ENCODE data around the gene DLG2. TPM values are rescaled to one million over a fixed set of nuclear protein-coding genes. Genes with fewer than 3 reads are reported as not detected.

DLG2 gene
- total and polyA plus RNA-seq, 2 of the 4 experiments (the other 2 are of a cell fraction): 0.31 to 0.36 TPM

DNA sequence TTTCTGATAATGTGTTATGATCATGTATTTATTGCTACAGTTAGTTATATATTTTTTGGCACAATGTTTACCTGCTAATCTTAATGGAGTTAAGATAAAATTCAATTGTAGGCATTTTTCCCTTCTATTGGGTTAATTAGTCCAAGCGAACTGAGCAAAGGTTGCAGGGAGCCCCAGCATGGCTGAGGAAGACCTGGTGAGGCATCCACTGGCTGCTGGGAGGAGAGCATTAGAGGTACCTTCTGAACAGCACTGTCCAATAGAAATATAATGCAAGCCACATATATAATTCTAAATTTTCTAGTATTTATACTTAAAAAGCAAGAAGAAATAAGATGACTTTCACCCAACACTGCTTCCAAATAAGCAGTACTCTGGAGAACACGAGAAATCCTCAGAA, 19.9 kb upstream of the DLG2 start:
- TF ChIP-seq RCOR1 (IDR thresholded peaks at IDR 0.05; ENCODE audit: insufficient replicate concordance, low read length) (no peak), MAZ (IDR thresholded peaks at IDR 0.05; ENCODE audit: borderline replicate concordance, low read depth, low read length) (no peak), NFE2L2 (IDR thresholded peaks at IDR 0.05; ENCODE audit: low read depth, low read length) (no peak), RFX5 (IDR thresholded peaks at IDR 0.05; ENCODE audit: low read depth, low read length) (no peak), MXI1 (IDR thresholded peaks at IDR 0.05; ENCODE audit: borderline replicate concordance, low read depth, low read length) (no peak), MAFK (IDR thresholded peaks at IDR 0.05; ENCODE audit: low read depth, low read length) (no peak), RAD21 (IDR thresholded peaks at IDR 0.05; ENCODE audit: low read length) (no peak), FOS (IDR thresholded peaks at IDR 0.05; ENCODE audit: low read depth, low read length) (no peak), POLR2A (IDR thresholded peaks at IDR 0.05; ENCODE audit: low read depth, low read length) (no peak), SMC3 (IDR thresholded peaks at IDR 0.05; ENCODE audit: low read depth, low read length) (no peak), BHLHE40 (IDR thresholded peaks at IDR 0.05; ENCODE audit: low read depth, low read length) (no peak), CHD1 (IDR thresholded peaks at IDR 0.05; ENCODE audit: low read depth, low read length) (no peak), CEBPB (IDR thresholded peaks at IDR 0.05; ENCODE audit: low read depth, low read length) (no peak)
- TF ChIP-seq, protein P1, sequence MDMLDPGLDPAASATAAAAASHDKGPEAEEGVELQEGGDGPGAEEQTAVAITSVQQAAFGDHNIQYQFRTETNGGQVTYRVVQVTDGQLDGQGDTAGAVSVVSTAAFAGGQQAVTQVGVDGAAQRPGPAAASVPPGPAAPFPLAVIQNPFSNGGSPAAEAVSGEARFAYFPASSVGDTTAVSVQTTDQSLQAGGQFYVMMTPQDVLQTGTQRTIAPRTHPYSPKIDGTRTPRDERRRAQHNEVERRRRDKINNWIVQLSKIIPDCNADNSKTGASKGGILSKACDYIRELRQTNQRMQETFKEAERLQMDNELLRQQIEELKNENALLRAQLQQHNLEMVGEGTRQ (IDR thresholded peaks at IDR 0.05; ENCODE audit: low read depth, low read length): no peak
- TF ChIP-seq, protein P2, sequence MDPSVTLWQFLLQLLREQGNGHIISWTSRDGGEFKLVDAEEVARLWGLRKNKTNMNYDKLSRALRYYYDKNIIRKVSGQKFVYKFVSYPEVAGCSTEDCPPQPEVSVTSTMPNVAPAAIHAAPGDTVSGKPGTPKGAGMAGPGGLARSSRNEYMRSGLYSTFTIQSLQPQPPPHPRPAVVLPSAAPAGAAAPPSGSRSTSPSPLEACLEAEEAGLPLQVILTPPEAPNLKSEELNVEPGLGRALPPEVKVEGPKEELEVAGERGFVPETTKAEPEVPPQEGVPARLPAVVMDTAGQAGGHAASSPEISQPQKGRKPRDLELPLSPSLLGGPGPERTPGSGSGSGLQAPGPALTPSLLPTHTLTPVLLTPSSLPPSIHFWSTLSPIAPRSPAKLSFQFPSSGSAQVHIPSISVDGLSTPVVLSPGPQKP (IDR thresholded peaks at IDR 0.05; ENCODE audit: borderline replicate concordance, low read depth, low read length): no peak
- TF ChIP-seq, protein P3, sequence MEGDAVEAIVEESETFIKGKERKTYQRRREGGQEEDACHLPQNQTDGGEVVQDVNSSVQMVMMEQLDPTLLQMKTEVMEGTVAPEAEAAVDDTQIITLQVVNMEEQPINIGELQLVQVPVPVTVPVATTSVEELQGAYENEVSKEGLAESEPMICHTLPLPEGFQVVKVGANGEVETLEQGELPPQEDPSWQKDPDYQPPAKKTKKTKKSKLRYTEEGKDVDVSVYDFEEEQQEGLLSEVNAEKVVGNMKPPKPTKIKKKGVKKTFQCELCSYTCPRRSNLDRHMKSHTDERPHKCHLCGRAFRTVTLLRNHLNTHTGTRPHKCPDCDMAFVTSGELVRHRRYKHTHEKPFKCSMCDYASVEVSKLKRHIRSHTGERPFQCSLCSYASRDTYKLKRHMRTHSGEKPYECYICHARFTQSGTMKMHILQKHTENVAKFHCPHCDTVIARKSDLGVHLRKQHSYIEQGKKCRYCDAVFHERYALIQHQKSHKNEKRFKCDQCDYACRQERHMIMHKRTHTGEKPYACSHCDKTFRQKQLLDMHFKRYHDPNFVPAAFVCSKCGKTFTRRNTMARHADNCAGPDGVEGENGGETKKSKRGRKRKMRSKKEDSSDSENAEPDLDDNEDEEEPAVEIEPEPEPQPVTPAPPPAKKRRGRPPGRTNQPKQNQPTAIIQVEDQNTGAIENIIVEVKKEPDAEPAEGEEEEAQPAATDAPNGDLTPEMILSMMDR (conservative IDR thresholded peaks at IDR 0.05; ENCODE audit: low read depth, low read length): no peak
- peaks cover 16 to 39% of the 10 kb centered on the region in 2 experiments for H3K79me1 ChIP-seq (ENCODE audit: low read depth in 1 of 2, low read length in 2 of 2)
- no peak overlapping the region for H2BK5ac ChIP-seq (ENCODE audit: low read depth, low read length, poor library complexity, severe bottlenecking)
- no peak overlapping the region for H2BK120ac ChIP-seq (ENCODE audit: low read depth, low read length)
- H3K27me3 ChIP-seq (ENCODE audit: control insufficient read depth, insufficient read depth, low read length): no peaks in the 10 kb centered on the region
- H3K4me3 ChIP-seq (ENCODE audit: insufficient read depth, low read depth, low read length): peak overlapping the region; percentile 89; the same call in 1 of the 2 replicates
- no peak overlapping the region for H2AK5ac ChIP-seq (ENCODE audit: low read depth, low read length)
- no peaks in the 10 kb centered on the region for H4K20me1 ChIP-seq (ENCODE audit: insufficient read depth, low read length)
- no peak overlapping the region for H3K27ac ChIP-seq (ENCODE audit: insufficient read depth, low read length)
- peak overlapping the region; percentile 86; the same call in 1 of the 2 replicates for H3K23ac ChIP-seq (ENCODE audit: low read depth, low read length)
- dilution Hi-C loops (cut with HindIII; ENCODE audit: low sequenced_read_pairs, unreplicated experiment): no loop called here
- no peak overlapping the region for H2AK9ac ChIP-seq (replicated peaks; ENCODE audit: low read depth, low read length, poor library complexity)
- peak overlapping the region; percentile 88 for H3K56ac ChIP-seq (ENCODE audit: extremely low read depth, insufficient read depth, low read length)
- no TSS peak for BruUV-seq (replicated peaks)
- H3K4me2 ChIP-seq (ENCODE audit: low read depth, low read length): peak overlapping the region; percentile 84
- H4K5ac ChIP-seq (ENCODE audit: low read depth, low read length): peak overlapping the region; percentile 92; the same call in 1 of the 2 replicates
- DNase-seq (no peak), ATAC-seq (ENCODE audit: low read depth) (no peak)
- POLR2A ChIA-PET (ENCODE audit: unreplicated experiment): interaction anchor here (0.8 kb wide), 1 partner anchor 9 kb away, joined by 3 read pairs; no protein-coding TSS in a partner anchor
- CTCF ChIA-PET: no interaction called here
- no peak overlapping the region for H2BK15ac ChIP-seq (ENCODE audit: low read depth, low read length)
- H3K14ac ChIP-seq (replicated peaks; ENCODE audit: low read depth, low read length): no peak overlapping the region
- H2AFZ ChIP-seq (replicated peaks; ENCODE audit: low read length, poor library complexity): no peak overlapping the region
- H3K4ac ChIP-seq (ENCODE audit: low read depth, low read length): no peak overlapping the region; the same call in 1 of the 2 replicates
- H4K91ac ChIP-seq (ENCODE audit: insufficient read depth, low read depth, low read length): no peak overlapping the region
- no peak overlapping the region for H3K18ac ChIP-seq (ENCODE audit: low read depth, low read length)
- H3K9ac ChIP-seq (ENCODE audit: low read depth, low read length): peak overlapping the region; percentile 87; the same call in 1 of the 2 replicates
- in situ Hi-C loops (cut with MboI; ENCODE audit: low sequenced_read_pairs): no loop called here
- no peaks in the 10 kb centered on the region for H3K9me3 ChIP-seq (ENCODE audit: control insufficient read depth, insufficient read depth, low read length)
- no peak overlapping the region for H2BK20ac ChIP-seq (ENCODE audit: low read depth, low read length)
- no CpG with 5 or more reads among the region's 2 CpGs for WGBS, 2 experiments (ENCODE audit: extremely low coverage in 2 of 2, insufficient read length in 1 of 2)
- intact Hi-C loops (cut with micrococcal nuclease): no loop called here
- H4K8ac ChIP-seq (ENCODE audit: low read depth in 2 of 2, low read length in 2 of 2): peak overlapping the region; percentile 98
- peaks cover 2% of the 10 kb centered on the region for H3K36me3 ChIP-seq (ENCODE audit: control insufficient read depth, insufficient read depth, low read length)
- no peaks in the 10 kb centered on the region for H3K4me1 ChIP-seq (ENCODE audit: control insufficient read depth, insufficient read depth, low read length)
- no peaks in the 10 kb centered on the region for H3K9me1 ChIP-seq (ENCODE audit: insufficient read depth, low read length)

Measured in IMR-90 (cell line).